ENCODE data around the gene GNAI2.

GNAI2 gene

GRCh38 chr3:50304601-50305000, 68.6 kb downstream of the GNAI2 start:
- TF ChIP-seq, protein P1, sequence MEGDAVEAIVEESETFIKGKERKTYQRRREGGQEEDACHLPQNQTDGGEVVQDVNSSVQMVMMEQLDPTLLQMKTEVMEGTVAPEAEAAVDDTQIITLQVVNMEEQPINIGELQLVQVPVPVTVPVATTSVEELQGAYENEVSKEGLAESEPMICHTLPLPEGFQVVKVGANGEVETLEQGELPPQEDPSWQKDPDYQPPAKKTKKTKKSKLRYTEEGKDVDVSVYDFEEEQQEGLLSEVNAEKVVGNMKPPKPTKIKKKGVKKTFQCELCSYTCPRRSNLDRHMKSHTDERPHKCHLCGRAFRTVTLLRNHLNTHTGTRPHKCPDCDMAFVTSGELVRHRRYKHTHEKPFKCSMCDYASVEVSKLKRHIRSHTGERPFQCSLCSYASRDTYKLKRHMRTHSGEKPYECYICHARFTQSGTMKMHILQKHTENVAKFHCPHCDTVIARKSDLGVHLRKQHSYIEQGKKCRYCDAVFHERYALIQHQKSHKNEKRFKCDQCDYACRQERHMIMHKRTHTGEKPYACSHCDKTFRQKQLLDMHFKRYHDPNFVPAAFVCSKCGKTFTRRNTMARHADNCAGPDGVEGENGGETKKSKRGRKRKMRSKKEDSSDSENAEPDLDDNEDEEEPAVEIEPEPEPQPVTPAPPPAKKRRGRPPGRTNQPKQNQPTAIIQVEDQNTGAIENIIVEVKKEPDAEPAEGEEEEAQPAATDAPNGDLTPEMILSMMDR (IDR thresholded peaks at IDR 0.05; ENCODE audit: poor library complexity, severe bottlenecking): no peak
- Histone ChIP-seq H3K9me3 (ENCODE audit: severe bottlenecking) (peaks cover 19% of the 10 kb centered on the region), H3K27ac (ENCODE audit: poor library complexity, severe bottlenecking) (no peak overlapping the region), H3K4me1 (ENCODE audit: insufficient read depth, poor library complexity, severe bottlenecking) (peaks cover 12% of the 10 kb centered on the region), H3K4me3 (ENCODE audit: severe bottlenecking) (no peak overlapping the region), H3K27me3 (ENCODE audit: insufficient read depth, poor library complexity, severe bottlenecking) (no peaks in the 10 kb centered on the region), H3K36me3 (ENCODE audit: low read depth) (no peaks in the 10 kb centered on the region)
- DNase-seq (ENCODE audit: low spot score) (no peak), ATAC-seq (ENCODE audit: low read depth) (0 out of 3 replicates have a peak, but pooled peaks have one; percentile 8)

All from RWPE2 (cell line).